Spleen (tissue), 7 donors: Measurements from ENCODE around the gene PPTC7.

Experiments used
- CTCF ChIP-seq, 11 experiments: fragments of 200-600 bp in 7 of 11; fragments of 450-650 bp in 4 of 11; sonication (generic) in 4 of 11; IDR thresholded peaks in 8 of 11; conservative IDR thresholded peaks in 3 of 11; 1 replicate in 7 of 11; 2 replicates in 4 of 11; pipeline versions ENCODE4 v1.4.0 to v1.8.0; 2016 to 2021; ENCODE audit warnings: antibody characterized with exemption in 11 of 11, inconsistent platforms in 4 of 11, mild to moderate bottlenecking in 1 of 11
- POLR2A ChIP-seq, 3 donors: fragments of 450-650 bp; IDR thresholded peaks; one replicate each; pipeline ENCODE4 v1.5.1; 2017; ENCODE audit warnings: antibody characterized with exemption in 3 of 3, mild to moderate bottlenecking in 1 of 3
- POLR2AphosphoS5 ChIP-seq, 3 donors: sonication (generic); formaldehyde crosslinking; IDR thresholded peaks; one replicate each; pipeline ENCODE4 v1.5.1; 2017; ENCODE audit warnings: antibody characterized with exemption in 3 of 3
- donor health status: DM: no; HTN: no; CAD: no; lungs with moderate emphysema.
- donor health status: DM: no; HTN: no; CAD: no.
- donor health status: DM: no; HTN: no; CAD: no.

- TF ChIP-seq CTCF (IDR thresholded peaks at IDR 0.05 in 8 of 11, conservative IDR thresholded peaks at IDR 0.05 in 3 of 11) (no peak), POLR2A (IDR thresholded peaks at IDR 0.05) (no peak), POLR2AphosphoS5 (IDR thresholded peaks at IDR 0.05) (no peak)
Observed at GRCh38 chr12:110508071-110508586, 75.0 kb downstream of the PPTC7 start.
